Stimulated activated CD4-positive, alpha-beta T cell treated with anti-CD3 and anti-CD28 coated beads, Interleukin-1b, Interleukin-23, amount 100 ng/mL, for 24 hours (primary cell): ENCODE measurements around the gene RNASE7.

Experiments
- DNase-seq, 4 experiments: peaks; one replicate each; pipeline ENCODE4 v3.0.0-alpha.2; 2020; ENCODE audit warnings: low read depth in 4 of 4, low spot score in 1 of 4

The RNASE7 gene

GRCh38 chr14:21066882-21067502 lies 24.8 kb downstream of the RNASE7 start:
- no peak for DNase-seq

- no peak for DNase-seq
These were observed 26.6 kb downstream of the RNASE7 start for GRCh38 chr14:21068521-21069387.

- no peak for DNase-seq
These were observed 27.4 kb downstream of the RNASE7 start for GRCh38 chr14:21069388-21070082.

GRCh38 chr14:21070083-21070609 lies 28.0 kb downstream of the RNASE7 start, which contains the start of gene ARHGEF40:
Gene ARHGEF40, plus strand, starts transcription at chr14:21070304. Its CDS starts 93 bp downstream, at chr14:21070397.
- no peak for DNase-seq

- no peak for DNase-seq
These were observed 28.6 kb downstream of the RNASE7 start for GRCh38 chr14:21070610-21071224.

- peak in 1 of 4 experiments; percentile 41 for DNase-seq
These were observed 29.3 kb downstream of the RNASE7 start for GRCh38 chr14:21071225-21072030.

- no peak for DNase-seq
These were observed 29.9 kb downstream of the RNASE7 start for GRCh38 chr14:21072031-21072473.

- DNase-seq, result no peak
These were observed 30.7 kb downstream of the RNASE7 start for GRCh38 chr14:21072781-21073339.

GRCh38 chr14:21073921-21074320 lies 31.8 kb downstream of the RNASE7 start:
- no peak for DNase-seq

GRCh38 chr14:21074398-21075272 lies 32.5 kb downstream of the RNASE7 start:
- DNase-seq, result no peak

- DNase-seq, result no peak
These were observed 33.7 kb downstream of the RNASE7 start for GRCh38 chr14:21075719-21076437.

- no peak for DNase-seq
These were observed 35.5 kb downstream of the RNASE7 start for GRCh38 chr14:21077672-21078071.

GRCh38 chr14:21078287-21078686 lies 36.1 kb downstream of the RNASE7 start:
- DNase-seq, result no peak

GRCh38 chr14:21078726-21079125 lies 36.6 kb downstream of the RNASE7 start:
- DNase-seq, result no peak

- DNase-seq, result no peak
These were observed 39.5 kb downstream of the RNASE7 start for GRCh38 chr14:21081521-21082142.

- no peak for DNase-seq
These were observed 41.6 kb downstream of the RNASE7 start for GRCh38 chr14:21083565-21084325.

- no peak for DNase-seq
These were observed 42.2 kb downstream of the RNASE7 start for GRCh38 chr14:21084396-21084795.
